Measurements from ENCODE around the gene PPP2R2C. TPM values are rescaled to one million over a fixed set of nuclear protein-coding genes. Genes with fewer than 3 reads are reported as not detected.

PPP2R2C gene
- total RNA-seq, 1 experiment from 2014 or later, result 9.5 TPM

- Histone ChIP-seq H3K79me2 (ENCODE audit: low read length) (no peaks in the 10 kb centered on the region), H3K9me3 (ENCODE audit: low read length) (no peaks in the 10 kb centered on the region), H3K9ac (ENCODE audit: low read length) (no peak overlapping the region), H3K4me3 (ENCODE audit: low read length) (no peak overlapping the region), H4K20me1 (ENCODE audit: low read length) (no peaks in the 10 kb centered on the region), H3K36me3 (ENCODE audit: low read depth, low read length) (no peaks in the 10 kb centered on the region), H3K4me1 (ENCODE audit: insufficient read depth, low read length) (no peaks in the 10 kb centered on the region), H3K27ac (ENCODE audit: low read length) (no peak overlapping the region), H3K27me3 (ENCODE audit: low read length) (no peaks in the 10 kb centered on the region), H3F3A (ENCODE audit: low read length, unreplicated experiment) (no peaks in the 10 kb centered on the region), H2AFZ (ENCODE audit: low read length) (no peak overlapping the region), H3K9me2 (replicated peaks; ENCODE audit: low read length) (no peaks in the 10 kb centered on the region), H3K4me2 (ENCODE audit: low read length) (no peak overlapping the region)
- intact Hi-C loops (cut with micrococcal nuclease), result no loop called here
- DNase-seq (no peak), ATAC-seq (no peak)
- no peak for TF ChIP-seq EZH2phosphoT487 (IDR thresholded peaks at IDR 0.05; ENCODE audit: borderline replicate concordance, low read length)
- TF ChIP-seq, protein P1, sequence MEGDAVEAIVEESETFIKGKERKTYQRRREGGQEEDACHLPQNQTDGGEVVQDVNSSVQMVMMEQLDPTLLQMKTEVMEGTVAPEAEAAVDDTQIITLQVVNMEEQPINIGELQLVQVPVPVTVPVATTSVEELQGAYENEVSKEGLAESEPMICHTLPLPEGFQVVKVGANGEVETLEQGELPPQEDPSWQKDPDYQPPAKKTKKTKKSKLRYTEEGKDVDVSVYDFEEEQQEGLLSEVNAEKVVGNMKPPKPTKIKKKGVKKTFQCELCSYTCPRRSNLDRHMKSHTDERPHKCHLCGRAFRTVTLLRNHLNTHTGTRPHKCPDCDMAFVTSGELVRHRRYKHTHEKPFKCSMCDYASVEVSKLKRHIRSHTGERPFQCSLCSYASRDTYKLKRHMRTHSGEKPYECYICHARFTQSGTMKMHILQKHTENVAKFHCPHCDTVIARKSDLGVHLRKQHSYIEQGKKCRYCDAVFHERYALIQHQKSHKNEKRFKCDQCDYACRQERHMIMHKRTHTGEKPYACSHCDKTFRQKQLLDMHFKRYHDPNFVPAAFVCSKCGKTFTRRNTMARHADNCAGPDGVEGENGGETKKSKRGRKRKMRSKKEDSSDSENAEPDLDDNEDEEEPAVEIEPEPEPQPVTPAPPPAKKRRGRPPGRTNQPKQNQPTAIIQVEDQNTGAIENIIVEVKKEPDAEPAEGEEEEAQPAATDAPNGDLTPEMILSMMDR (conservative IDR thresholded peaks at IDR 0.05; ENCODE audit: low read depth, low read length), result no peak
- TF ChIP-seq EZH2 (IDR thresholded peaks at IDR 0.05; ENCODE audit: low read length, unreplicated experiment), result no peak
- no TSS peak for BruUV-seq (replicated peaks)
- CTCF ChIA-PET, result no interaction called here
- POLR2A ChIA-PET (ENCODE audit: unreplicated experiment), result no interaction called here
Observed at GRCh38 chr4:6375620-6376295, 96.7 kb downstream of the PPP2R2C start.

DNA sequence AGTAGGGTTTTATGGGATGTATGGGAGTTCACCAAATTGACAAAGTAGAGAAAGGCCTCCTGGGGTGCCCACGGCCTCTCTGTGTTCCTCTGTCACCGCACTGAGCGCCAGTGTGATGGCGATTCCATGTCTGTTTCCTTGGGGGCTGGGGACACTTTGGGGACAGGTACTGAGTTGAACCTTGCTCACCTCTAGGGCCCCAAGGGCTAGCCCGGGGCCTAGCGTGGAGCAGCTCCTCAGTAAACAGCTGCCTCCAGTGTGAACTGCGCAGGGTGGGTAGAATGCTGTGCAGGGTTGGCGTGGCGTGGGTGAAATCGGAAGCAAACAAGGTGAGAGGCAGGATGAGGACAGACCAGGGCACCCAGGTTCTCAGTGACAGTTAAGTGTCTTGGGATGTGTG, 97.8 kb downstream of the PPP2R2C start:
- Histone ChIP-seq H3K79me2 (ENCODE audit: low read length) (no peaks in the 10 kb centered on the region), H3K9me3 (ENCODE audit: low read length) (no peaks in the 10 kb centered on the region), H2AFZ (ENCODE audit: low read length) (no peak overlapping the region), H3F3A (ENCODE audit: low read length, unreplicated experiment) (no peaks in the 10 kb centered on the region), H3K4me3 (ENCODE audit: low read length) (no peak overlapping the region), H3K27me3 (ENCODE audit: low read length) (no peaks in the 10 kb centered on the region), H3K4me2 (ENCODE audit: low read length) (no peak overlapping the region), H4K20me1 (ENCODE audit: low read length) (no peaks in the 10 kb centered on the region), H3K9me2 (replicated peaks; ENCODE audit: low read length) (no peaks in the 10 kb centered on the region), H3K27ac (ENCODE audit: low read length) (no peak overlapping the region), H3K4me1 (ENCODE audit: insufficient read depth, low read length) (no peaks in the 10 kb centered on the region), H3K9ac (ENCODE audit: low read length) (no peak overlapping the region), H3K36me3 (ENCODE audit: low read depth, low read length) (no peaks in the 10 kb centered on the region)
- DNase-seq (no peak), ATAC-seq (no peak)
- TF ChIP-seq EZH2phosphoT487 (IDR thresholded peaks at IDR 0.05; ENCODE audit: borderline replicate concordance, low read length) (no peak), EZH2 (IDR thresholded peaks at IDR 0.05; ENCODE audit: low read length, unreplicated experiment) (no peak)
- TF ChIP-seq, protein P1 (conservative IDR thresholded peaks at IDR 0.05; ENCODE audit: low read depth, low read length), result no peak
- CTCF ChIA-PET, result no interaction called here
- intact Hi-C loops (cut with micrococcal nuclease), result no loop called here
- POLR2A ChIA-PET (ENCODE audit: unreplicated experiment), result no interaction called here
- BruUV-seq (replicated peaks), result no TSS peak

Data from PC-3 (cell line).